NCI-H82 treated with DMSO at 0.1 percent for 48 hours (cell line): ENCODE data around the gene UBN1.

ENCODE experiments used
- DNase-seq: peaks from one replicate; lab custom pipeline; 2025; ENCODE audit not compliant: unreplicated experiment; lab: John Stamatoyannopoulos, UW

Gene UBN1

DNA sequence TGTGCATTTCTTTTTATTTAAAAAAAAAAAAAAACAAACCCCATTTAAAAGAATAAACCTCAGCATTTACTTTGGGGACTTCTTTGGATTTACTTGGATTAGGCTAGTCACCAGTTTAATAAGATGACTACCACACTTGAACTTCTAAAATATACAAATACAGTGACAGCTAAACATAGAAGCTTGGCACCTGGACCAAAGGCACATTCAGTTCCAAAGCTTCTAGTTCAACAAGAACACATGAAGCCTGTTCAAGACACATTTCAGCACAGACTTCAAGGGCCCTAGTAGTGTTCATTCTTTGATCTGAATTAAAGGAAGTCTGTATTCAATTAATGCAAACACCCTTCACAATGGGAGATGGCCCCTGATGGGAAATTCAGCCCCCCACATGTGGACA lies 33.2 kb upstream of the UBN1 start:
- no peak for DNase-seq

DNA sequence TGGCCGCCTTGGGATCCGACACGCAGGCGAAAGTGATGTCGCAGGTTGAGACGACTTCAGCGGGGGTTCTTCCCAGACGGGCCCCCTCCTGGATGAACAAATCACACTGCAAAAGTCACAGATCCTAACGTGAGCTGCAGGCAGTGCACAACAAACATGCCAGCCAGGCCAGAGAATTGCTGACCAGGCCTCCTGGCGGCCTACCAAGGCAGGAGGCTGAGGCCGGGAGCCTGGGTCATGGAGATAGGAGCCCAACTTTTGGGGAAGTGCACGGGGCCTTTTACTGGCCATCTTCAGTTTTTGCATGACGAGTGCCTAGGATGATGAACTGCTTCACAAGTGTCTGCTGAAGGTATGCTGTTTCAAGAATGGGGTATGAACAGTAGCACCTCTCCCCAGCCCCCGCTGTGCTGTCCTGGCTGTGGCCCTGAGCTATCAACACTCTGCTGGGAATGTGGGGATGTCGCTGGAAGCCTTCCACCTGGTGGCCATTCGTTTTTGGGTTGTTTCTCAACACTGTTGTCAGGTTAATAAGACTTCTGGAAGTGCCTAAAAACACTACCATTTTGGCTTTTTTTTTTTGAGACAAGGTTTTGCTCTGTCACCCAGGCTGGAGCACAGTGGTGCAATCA lies 32.6 kb upstream of the UBN1 start:
- no peak for DNase-seq

DNA sequence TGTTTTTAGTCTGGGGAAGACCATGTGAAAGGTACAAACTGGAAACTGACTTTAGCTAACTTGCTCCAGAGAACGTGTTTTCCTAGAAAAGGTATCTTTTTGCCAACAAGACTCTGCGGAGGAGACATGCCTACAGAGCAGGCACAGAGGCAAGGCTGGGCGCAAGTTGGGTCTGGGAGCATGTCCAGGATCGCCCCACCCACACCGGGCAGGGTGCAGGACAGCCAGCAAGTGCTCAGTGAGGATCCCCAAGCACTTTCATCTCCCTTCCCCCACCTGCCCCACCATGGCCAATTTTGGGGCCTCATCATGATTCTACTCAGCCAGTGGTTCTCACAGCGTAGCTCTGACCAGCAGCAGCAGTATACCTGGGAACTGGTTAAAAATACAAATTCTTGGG lies 26.6 kb upstream of the UBN1 start:
- no peak for DNase-seq

DNA sequence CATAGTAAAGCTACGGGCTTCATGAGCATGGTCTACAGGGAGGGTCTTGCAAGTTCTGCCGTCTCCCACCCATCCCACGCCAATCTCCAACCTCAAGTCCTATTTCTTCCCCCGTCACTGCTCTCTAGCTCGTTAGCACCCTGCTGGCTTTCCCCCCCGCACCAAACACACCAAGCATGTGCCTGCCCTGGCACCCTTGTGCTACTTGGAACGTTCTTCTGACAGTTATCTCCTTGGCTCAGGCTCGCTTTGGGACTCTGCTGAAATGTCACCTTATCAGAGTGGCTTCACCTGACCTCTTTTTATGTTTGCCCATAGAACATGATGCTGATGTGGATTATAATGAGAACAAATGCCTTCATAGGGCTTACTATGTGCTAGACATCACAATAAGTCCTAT lies 22.1 kb upstream of the UBN1 start:
- no peak for DNase-seq

DNA sequence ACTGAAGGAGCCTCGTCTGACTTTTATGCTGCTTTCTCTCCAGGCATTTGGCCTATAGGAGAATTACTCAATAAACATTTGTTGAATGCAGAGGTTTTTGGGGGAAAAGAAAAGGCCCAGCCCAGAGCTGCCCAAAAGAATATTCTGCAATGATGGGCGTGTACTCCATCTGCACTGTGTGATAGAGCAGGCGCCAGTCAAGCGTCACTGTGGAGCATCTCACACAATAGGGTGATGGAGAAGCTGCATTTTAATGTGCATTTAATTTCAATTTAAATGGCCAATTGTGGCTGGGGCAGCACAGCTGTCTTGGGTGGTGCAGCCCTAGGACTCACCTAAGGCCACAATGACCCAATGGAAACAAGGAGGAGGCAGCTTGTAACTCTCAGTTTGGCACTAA lies 20.8 kb upstream of the UBN1 start:
- no peak for DNase-seq

DNA sequence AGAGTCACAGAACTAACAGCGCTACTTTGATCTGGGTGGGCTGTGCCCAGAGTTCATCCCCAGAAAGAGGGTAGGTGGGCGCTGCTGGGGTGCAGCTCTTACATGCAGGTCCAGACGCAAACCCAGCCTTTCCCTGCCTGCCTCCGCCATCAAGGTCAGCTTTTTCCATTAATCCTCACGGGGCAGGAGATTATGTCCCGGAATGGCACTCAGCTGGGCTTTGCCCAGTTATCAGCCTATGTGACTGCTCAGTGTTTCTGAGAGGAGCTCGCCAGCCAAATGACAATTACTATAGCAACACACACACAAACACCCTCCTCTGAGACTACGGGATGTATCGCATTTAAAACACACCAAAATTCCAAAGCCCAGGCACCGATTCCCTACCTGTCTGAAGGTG lies 20.3 kb upstream of the UBN1 start:
- no peak for DNase-seq

DNA sequence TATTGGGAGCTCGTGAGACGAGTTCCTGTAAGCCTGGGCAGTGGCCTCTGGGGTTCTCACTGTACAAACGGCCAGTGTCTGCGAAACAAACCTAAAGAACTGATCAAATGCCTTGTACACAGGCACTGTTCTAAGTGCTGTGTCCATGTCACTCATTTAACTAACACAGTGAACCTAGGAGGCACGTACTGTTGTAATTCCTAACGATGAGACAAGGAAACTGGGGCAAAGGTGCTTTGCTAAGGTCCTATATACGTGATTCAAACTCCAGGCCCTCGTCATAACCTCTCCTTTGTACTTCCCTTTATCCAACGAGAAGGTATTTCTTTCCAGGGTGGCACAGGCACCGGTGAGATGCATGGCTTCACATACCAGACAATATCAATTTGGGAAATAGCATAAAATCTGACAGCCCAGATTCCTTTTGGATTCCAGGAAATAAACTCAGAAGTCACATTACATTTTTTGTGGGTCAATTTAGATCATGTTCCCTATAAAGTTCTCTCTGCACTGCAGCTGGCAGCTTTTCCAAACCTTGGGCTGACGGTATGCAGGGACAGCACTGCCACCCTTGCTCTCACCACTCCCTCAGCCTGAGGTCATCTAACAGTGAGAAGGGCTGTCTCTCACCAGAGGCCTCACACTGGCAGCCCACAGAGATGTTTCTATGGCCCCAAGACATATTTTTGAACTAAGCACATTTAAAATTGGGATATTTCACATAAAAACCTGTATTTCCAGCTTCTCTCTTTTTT lies 18.5 kb upstream of the UBN1 start:
- no peak for DNase-seq

DNA sequence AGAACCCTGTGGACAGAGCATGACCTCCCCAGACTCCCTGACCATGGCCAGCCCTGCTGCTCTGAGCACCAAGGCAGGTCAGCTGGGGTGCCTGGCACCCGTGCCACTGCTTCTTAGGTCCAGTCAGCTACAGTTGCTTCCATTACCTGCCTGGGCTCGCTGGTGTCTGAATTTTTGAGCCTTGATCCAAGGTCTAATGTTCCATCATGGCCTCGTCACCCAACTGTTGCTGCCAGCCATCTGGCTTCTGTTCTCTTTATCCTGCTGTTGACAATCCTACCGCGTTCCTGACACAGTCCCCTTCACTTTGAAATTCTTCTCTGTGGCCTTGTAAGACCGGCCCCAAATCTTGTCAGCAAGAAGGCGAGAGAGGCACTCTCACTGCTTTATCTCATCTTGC lies 16.9 kb upstream of the UBN1 start:
- no peak for DNase-seq

DNA sequence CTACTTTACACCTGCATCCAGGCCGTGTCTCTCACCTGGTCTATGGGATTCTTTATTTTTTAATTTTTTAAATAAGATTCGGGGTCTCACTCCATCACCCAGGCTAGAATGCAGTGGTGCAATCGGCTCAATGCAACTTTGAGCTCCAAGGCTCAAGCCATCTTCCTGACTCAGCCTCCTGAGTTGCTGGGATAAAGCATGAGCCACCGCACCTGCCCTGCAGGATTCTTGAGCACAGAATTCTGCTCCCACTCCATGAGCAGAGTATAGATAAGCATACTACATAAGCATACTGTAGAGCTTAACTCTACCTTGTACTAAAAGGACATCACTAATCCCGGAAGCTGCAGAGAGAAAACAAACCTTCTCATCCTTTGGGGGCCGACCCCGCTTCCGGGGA lies 15.7 kb upstream of the UBN1 start:
- no peak for DNase-seq

DNA sequence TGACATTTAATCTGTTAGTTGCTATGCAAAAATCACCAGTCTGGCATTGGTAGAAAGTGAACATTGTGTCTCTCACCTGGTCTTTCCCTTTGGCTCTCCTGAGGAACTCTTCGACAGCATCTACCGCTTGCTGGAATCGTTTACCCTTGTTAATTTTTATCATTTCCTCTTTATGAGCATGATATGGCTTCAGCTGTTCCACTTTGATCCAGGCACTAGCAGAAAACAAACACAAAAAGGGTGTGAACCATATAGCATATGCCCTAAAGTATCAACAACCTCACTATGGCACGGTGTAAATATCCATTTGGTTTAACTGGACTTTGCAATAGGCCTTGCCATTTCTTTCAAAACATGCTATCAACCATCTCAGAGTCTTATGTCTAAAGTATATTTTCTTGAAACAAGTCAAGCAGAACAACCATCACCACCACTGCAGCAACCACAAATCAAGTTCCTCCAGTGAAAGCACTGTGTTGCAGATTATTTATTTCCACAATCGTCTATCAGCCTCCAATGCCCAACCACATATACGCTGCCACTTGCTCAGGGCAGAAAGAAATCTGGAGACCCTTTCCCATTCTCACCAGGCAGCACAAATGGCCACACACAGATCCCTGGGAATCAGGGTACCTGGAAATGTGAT lies 14.5 kb upstream of the UBN1 start:
- no peak for DNase-seq

DNA sequence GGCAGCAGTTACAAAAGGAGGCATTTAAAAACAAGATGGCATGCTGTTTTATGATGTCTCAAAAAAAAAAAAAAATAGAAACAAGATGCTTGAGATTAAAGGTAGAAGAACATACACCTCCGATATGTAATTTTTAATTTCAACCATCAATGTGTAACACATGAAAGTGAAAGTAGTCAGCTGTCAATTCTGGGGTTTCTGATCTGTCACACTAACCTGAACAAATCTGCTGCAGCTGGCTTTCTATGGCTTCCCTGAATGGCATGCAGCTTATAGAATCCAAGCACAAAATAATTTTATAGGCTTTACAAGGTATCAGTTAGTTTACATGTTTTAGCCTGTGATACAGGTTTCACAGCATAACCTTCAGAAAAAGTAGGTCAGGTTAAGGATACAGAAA lies 13.7 kb upstream of the UBN1 start:
- no peak for DNase-seq

DNA sequence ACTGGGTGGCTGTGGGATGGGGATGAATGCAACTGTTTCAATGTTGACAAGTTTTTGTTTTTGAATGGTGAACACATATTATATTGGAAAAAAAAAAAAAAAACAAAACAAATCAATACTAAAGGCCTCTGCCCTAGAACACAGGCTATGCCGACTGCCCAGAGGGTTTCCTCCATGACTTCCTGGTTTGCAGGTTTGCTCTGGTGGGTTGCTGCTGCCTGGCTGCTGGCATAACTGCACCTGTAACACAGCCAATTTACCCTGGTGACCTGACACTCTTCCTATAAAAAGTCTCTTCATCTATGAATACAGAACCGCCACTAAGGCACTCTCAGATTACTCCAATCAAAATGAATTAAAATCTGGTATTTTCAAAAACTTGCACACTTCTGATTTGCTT lies 10.6 kb upstream of the UBN1 start:
- DNase-seq: no peak

DNA sequence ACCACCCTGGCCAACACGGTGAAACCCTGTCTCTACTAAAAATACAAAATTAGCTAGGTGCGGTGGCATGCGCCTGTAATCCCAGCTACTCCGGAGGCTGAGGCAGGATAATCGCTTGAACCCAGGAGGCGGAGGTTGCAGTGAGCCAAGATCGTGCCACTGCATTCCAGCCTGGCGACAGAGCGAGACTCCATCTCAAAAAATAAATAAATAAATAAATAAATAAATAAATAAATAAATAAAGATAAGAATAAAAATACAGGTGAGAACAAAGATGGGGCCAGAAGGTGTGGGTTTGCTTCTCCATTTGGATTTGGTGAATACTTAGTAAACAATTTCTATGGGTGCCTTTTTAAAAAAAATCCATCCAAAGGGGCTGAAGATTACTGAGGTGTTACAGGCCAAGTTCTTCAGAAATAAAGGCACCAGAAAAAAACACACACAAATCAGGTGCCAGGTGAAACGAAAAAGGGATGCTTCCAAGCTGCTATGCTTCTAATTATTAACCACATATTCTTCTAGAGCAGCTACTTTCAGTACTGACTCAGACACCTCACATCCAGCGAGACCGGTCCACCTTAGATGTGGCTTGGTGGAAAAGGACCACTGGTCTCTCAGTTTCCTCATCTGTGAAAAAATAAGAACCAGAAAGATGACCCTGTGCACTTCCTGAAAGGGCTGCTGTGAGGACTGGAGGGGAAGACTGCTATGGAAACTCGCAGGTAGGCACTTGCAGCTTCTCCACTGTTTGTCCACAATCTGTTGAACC lies 9.4 kb upstream of the UBN1 start:
- DNase-seq: no peak

DNA sequence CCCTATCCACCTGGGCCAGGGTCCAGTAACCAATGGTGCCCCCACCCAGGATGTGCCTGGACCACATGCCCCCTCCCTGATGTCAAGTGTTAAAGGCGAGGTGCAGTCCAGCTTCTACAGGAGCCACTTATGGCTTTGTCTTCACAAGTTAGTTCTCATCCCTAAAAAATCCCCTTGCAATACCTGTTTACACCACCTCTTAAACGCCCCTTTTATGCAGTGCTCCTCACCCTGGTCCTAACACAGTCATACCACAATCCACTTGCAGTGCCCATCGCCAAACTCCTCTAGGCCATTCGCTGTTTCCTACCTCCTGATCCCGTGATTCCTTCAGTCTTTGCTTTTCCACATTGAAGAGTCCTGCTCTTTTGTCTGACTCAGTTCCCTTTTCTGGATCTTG lies 7.3 kb upstream of the UBN1 start:
- DNase-seq: no peak

DNA sequence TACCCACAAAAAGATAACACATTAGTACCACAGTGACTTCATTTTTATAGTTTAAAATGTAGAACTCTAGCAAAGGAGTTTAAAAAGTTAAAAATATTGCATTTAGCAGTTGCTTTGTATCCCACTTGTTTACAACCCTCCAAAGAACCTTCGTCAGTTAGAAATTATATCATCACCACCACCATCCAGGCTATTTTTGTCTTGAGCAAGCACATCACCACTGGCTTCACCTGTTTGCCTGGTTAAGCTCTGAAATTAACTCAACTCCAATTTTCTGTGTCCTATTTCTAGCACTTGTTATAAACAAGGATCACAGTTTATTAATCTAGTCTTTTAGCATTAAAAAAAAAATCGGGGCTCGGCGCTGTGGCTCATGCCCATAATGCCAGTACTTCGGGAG lies 6.3 kb upstream of the UBN1 start:
- no peak for DNase-seq

DNA sequence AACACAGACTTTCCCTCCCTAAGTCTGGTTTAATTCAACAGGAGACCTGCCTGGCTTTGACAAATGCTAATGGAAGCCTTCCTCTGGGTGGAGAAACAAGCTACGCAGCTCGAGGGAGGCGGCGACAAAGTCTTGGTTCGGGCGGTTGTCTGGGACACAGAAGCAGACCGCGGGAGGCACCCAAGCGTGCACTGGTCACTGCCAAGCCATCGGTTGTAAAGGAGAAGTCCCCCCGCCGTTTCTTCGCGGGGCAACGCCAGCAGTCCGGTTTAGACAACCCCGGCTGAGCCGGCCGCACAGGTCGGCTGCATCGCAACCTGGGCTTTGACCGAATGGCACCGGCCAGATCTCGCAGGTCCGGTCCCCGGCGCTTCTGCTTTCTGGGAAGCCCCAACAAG lies 779 bp upstream of the UBN1 start:
- no peak for DNase-seq

DNA sequence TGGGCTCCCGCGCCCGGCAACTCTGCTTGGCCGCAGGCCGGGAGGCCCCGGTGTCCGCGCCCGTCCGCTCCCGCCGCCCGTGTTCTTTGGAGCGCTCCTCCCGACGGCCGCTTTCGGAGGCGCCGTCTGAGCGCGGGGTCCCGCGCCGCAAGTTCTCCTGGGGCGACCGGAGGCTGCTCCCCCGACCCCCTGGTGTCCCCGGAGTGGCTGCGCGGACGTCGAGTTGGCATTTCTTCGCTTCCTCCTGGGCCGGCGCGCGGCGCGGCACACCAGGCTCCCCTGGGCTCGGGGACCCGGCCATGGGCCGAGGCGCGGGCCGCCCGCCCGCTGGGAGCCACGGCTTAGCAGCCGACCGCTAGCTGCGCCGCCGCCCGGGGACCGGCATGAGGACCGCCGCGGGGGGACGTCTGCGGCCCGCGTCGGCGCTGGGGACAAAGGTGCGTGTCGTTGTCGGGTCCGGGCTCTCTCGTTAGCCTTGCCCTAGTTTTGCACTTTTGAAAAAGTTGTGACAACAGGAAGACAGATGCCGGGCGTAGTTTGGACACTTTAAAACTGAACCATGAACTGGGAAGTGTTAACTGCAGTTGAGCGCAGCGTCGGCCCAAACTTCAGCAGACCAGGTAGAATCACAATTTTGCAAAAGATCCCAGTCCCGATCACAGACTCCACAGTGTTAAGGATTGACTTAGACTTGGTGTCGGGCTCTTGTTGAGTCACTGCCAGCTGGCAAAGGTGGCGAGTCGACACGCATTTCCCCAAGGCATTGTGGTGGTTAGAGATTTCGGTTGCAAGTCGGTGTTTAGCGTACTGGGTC lies 700 bp downstream of the UBN1 start:
- DNase-seq: no peak

DNA sequence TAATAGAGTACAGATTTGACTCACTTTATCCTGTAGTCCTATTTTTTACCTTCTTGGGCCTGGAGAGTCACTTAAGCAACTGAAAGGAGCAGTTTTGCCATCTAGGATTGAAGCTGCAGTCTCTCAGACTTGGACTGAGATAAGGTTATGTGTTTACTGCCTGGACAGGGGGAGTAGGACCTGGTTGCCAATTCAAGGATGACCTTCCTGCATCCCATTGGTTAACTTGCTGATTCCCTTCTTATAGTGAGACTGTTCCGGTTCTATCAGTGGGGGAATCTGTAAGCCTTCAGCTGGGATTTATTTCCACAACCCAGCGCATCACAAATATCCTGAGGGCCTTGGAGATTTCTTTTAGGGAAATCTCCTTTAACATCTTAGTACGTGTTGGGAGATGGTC lies 2.9 kb downstream of the UBN1 start:
- no peak for DNase-seq

DNA sequence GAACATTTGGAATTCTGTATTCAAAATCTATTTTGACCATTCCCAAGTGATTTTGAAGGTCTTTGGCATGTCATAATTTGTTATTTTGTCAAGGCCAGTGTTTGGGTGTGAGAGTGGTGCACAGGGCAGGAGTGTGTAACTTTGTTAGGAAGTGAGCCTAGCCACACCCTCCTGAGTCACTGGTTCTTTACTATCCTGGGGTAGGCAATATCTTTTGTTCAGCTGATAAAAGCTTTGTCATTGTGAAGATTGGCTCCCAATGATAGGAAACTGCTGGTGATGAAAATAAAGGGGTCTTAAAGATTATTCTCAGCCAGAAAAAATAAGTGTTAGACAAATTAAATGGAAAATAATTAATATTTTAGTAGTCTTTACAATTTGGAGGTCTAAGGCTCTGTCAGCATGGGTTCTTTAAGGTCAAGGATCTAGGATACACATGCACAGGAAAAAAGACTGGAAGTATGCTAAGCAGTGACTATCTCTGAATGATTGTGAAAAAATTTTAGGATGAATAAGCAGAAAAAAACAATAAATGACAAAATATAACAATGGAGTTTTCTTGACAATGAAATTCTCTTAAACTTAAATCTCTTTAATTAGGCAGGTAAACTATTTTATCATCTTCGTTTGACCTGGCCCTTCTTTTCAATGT lies 5.1 kb downstream of the UBN1 start:
- DNase-seq: no peak

DNA sequence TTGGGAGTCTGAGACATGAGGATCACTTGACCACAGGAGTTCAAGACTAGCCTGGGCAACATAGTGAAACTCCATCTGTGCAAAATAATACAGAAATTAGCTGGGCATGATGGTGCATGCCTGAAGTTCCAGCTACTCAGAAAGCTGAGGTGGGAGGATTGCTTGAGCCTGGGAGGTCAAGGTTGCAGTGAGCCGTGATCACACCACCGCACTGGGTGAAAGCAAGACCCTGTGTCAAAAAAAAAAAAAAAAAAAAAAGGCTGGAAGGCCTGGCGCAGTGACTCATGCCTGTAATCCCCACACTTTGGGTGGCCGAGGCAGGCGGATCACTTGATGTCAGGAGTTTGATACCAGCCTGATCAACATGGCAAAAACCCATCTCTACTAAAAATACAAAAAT lies 8.1 kb downstream of the UBN1 start:
- DNase-seq: no peak

DNA sequence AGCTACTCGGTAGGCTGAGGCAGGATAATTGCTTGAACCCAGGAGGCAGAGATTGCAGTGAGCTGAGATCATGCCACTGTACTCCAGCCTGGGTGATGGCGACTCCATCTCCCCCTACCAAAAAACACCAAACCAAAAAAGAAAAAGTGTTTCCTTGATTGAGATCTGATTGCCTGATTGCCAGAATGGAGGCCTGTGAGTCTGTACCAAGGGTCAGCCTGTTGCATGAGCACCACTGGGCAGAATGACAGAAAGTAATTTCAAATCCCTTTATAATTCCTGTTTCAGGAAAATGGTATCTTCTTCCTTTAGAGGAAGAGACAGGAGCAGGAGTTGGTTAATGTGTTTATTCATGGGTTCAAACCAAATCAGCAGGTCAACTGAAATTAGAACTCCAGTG lies 8.5 kb downstream of the UBN1 start:
- DNase-seq: no peak
